ENCODE data around the gene NCOA3.
"Not testable (repeated sequence)": the region's sequence is repeated elsewhere in the genome, so short reads cannot be mapped to it uniquely, and the experiment has no call there.

Gene NCOA3

DNA sequence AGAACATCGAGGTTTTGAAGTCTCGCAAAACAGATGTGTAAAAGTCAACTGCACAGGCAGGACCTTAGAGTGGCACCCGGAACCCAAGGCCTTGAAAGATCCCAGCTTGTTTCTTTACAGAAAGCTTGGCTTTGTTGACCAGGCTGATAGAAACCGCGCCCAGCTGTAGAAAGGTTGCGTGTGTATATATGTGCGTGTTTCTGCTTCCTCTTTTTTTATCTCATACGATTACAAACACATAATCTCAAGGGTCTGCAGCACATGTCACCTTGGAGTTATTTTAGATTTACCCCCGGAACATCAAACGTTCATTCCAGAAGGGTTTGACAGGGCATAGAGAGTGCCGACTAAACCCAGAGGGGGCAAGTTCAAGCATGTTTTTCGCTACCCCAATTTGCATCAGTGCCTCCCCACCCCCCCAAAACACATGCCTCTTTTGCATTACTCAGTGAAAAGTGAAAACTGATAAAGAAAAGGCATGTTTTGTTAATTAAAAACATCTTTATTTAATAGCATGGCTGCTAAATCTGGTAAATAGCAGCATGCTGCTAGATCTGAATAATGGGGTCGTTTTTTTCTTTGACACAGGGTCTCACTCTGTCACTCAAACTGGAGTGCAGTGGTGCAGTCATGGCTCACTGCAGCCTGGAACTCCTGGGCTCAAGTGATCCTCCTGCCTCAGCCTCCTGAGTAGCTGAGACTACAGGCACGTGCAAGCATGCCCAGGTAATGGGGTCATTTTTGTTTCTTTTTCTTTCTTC lies 33.2 kb upstream of the NCOA3 start:
- no peak for DNase-seq (ENCODE audit: low read depth)

DNA sequence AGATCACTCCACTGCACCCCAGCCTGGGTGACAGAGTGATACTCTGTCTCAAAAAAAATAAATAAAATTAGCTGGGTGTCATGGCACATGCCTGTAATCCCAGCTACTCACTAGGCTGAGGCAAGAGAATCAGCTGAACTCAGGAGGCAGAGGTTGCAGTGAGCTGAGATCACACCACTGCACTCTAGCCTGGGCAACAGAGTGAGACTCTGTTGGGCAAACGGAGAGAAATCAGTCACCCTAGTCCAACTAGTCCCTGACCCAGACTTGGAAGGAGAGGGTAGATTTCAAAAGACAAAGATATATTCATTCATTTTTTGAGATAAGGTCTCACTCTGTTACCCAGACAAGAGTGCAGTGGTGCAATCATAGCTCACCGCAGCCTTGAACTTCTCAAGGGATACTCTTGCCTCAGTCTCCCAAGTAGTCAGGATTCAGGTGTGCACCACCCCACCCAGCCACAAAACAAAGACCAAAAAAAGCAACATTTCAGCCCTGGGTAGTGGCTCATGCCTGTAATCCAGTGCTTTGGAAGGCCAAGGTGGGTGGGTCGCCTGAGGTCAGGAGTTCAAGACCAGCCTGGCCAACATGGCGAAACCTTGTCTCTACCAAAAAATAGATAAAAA lies 26.2 kb upstream of the NCOA3 start:
- no peak for DNase-seq (ENCODE audit: low read depth)

DNA sequence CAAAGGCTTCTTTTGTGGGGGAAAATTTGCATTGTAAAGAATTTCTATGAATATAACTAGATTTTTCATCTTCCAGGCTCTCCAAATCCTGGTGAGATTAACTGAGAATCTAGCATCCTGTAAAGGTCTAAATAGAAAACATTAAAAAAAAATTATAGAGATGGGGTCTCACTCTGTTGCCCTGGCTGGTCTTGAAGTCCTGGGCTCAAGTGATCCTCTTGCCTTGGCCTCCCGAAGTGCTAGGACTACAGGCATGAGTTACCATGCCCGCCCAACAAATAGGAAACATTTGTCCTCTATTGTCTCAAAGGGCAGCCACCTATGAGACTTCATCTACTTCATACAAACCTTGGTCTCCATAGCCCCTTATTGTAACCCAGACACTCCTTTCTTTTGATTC lies 25.2 kb upstream of the NCOA3 start:
- DNase-seq (ENCODE audit: low read depth), result no peak

DNA sequence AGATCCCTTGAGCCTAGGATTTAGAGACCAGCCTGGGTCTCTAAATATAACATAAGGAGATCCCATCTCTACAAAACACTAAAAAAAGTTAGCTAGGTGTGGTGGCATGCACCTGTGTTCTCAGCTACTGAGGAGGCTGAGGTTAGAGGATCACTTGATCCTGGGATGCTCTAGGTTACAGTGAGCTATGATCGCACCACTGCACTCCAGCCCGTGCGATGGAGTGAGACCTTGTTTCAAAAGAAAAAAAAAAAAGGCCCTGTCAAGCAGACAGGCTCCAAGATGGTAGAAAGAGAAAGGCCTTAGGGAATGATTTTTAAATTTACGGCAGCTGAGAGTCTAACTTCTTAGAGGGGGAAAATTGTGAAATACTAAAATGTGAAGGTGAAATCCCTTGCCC lies 22.6 kb upstream of the NCOA3 start:
- DNase-seq (ENCODE audit: low read depth), result no peak

DNA sequence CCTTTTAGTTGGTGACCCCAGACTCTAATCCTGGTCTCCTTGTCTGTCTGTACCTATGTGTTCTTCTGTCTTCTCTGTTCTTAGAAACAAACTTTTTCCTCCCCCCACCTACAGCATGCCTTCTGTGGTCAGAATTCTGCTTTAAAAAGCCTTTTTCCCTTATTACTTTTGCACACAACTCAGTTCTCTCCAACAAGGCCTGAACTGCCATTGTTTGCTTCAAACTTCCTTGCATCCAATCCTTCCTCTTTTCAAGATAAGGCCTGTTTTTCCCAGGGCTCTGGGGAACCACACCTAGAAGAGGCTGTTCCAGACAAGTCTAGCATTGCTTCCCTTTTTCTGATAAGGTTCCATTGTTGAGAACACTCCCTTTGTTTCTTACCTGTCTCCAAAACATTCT lies 22.2 kb upstream of the NCOA3 start:
- no peak for DNase-seq (ENCODE audit: low read depth)

DNA sequence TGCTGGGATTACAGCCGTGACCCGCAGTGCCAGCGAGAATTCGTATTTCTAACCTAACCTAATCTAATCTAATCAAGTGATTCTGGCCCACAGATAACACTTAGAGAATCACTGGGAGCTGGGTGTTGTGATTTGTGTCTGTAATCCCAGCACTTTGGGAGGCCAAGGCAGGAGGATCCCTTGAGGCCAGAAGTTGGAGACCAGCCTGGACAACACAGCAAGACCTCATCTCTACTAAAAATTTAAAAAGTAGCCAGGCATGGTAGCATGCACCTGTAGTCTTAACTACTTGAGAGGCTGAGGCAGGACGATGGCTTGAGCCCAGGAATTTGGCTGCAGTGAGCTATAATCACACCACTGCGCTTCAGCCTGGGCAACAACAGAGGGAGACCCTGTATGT lies 21.4 kb upstream of the NCOA3 start:
- DNase-seq (ENCODE audit: low read depth), result no peak

DNA sequence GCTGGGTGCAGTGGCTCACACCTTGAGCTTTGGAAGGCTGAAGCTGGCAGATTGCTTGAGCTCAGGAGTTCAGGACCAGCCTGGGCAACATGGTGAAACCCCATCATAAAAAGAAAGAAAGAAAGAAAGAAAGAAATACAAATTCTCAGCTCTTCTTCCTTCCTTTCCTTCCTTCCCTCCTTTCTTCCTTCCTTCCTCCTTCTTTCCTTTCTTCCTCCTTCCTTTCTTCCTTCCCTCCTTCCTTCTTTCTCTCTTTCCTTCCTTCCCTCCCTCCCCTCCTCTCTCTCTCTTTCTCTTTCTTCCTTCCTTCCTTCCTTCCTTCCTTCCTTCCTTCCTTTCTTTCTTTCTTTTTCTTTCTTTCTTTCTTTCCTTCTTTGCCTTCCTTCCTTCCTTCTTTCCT lies 21.0 kb upstream of the NCOA3 start:
- no peak for DNase-seq (ENCODE audit: low read depth)

DNA sequence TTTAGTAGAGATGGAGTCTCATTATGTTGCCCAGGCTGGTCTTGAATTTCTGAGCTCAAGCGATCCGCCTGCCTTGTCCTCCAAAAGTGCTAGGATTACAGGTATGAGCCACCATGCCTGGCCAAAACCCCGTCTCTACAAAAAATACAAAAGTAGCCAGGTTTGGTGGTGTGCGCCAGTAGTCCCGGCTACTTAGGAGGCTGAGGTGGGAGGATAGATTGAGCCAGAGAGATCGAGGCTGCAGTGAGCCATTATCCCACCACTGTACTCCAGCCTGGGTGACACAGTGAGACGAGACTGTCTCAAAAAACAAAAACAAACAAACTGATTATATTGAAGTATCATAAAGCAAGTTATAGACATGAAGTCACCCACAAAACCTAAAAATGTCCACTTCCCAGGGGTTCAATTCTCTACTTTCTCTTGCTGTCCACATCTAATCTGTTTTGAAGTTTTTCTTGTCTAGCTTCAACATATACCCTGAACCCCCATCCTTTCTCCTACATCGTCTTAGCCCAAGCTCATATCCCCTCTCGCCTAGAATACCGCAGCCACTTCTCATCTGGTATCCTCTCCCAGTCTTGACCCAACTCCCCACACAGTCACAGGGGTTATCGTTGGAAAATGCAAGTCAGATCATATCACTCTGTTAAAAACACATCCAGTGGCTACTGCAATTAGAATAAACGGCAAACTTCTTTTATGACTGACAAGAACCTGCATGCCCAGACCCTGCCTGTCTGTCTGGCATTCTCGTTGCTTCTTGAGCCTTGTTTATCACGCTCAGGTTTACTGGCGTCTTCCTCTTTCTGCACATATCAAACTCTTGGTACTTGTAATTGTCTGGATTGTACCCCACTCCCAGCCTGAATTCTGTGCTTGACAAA lies 20.1 kb upstream of the NCOA3 start:
- DNase-seq (ENCODE audit: low read depth), result no peak

DNA sequence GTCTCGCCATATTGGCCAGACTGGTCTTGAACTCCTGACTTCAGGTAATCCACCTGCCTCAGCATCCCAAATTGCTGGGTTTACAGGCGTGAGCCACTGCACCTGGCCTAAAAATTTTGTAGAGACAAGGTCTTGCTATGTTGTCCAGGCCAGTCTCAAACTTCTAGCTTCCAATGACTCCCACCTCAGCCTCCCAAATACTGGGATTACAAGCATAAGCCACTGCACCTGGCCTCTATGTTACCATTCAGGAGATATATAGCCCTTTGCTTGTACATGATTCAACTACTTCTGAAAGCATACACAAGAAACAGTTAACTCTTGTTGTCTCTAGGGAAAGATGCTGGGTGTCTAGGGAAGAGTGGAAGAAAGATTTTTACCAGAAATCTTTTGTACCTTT lies 19.0 kb upstream of the NCOA3 start:
- DNase-seq (ENCODE audit: low read depth), result no peak

DNA sequence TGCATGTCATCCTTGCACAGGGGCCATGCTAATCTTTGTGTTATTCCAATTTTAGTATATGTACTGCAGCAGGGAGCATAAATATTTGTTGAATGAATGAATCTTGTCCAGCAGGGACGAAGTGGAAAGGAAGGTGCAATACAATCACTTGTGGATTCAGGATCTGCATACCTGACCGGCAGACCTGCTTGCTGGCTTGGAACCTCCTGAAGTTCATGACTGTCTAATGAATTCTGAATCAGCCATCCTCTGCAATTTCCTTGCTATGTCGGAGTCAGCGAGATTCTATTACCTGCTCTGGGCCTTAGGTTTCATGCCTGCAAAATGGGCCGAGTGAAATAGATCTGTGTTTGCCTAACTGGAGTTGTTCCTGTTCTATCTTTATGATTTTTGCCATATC lies 17.4 kb upstream of the NCOA3 start:
- no peak for DNase-seq (ENCODE audit: low read depth)

DNA sequence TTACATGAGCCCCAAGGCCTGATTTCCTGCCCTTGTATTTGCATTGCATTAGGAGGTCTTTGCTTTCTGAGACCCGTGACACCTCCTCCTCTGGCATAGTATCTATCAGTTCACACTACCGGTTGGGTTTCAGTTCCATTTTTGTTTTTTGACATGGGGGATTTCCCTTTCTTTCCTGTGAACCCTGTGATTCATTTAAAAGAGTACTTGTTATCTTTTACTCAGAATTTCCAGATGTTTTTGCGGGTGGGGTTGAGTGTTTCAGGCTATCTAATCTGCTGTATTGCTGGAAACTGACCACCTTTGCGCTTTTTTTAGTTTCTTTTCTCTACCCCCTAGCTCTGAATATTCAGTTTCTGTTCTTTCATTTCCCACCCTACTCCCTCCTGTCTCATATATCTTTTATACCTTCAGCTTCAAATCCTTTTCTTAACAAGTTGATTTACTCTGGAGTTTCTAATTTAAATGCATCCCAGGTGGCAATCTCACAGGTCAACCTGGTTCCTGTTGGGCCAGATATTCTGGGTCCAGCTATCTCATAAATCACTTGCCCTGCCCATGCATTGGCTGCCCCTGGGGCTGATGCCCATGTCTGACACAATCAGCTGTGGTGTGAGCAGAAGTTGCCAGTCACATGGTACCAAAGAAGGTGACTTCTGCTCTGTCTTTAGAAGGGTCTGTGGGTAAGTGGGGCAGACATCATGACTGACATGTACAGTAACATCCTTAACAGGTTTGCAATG lies 14.3 kb upstream of the NCOA3 start:
- peak; percentile 58 for DNase-seq (ENCODE audit: low read depth)

DNA sequence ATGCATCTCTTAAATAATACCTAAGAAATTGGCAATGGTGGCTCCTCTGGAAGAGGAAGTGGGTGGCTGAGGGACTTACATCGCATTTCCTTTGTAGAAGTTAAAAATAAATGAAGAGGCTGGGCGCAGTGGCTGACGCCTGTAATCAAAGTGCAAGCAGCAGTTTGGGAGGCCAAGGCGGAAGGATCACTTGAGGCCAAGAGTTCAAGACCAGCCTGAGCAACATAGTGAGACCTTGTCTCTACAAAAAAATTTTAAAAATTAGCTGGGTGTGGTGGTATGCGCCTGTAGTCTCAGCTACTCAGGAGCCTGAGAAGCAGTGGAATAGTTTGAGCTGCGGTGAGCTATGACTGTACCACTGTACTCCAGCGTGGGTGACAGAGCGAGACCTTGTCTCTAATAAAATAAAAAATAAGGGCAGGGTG lies 12.2 kb upstream of the NCOA3 start:
- no peak for DNase-seq (ENCODE audit: low read depth)

DNA sequence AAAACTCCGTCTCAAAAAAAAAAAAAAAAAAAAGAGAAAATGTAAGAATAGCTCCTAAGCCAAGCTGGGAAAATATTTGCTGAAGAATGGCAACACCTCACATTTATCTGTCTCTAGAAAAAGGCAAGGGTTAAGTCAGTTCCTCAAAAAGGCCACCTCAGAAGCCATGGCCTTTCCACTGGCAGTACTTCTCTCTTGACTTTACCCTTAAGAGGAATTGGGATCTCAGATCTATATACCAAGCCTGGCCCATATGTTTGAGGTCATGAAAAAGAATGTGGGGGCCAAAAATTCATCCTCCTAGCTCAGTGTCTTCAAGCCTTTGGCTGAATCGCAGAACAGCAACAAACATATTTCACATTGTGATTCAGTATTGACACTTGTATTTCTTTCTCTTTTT lies 10.9 kb upstream of the NCOA3 start:
- DNase-seq (ENCODE audit: low read depth), result no peak

DNA sequence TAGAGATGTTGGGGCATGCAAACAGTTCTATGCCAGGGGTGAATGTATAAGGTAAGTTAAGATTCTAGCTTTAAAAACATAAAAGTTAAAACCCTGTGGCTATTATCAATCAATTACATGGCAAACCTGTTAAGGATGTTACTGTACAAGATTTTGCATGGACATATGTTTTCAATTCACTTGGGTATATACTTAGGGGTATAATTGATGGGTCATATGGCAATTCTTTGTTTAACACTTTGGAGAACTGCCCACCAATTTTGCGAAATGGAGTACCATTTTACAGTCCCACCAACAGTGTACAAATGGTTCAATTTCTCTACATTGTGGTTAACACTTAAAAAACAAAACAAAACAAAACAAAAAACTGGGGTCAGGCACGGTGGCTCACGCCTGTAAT lies 9.4 kb upstream of the NCOA3 start:
- no peak for DNase-seq (ENCODE audit: low read depth)

DNA sequence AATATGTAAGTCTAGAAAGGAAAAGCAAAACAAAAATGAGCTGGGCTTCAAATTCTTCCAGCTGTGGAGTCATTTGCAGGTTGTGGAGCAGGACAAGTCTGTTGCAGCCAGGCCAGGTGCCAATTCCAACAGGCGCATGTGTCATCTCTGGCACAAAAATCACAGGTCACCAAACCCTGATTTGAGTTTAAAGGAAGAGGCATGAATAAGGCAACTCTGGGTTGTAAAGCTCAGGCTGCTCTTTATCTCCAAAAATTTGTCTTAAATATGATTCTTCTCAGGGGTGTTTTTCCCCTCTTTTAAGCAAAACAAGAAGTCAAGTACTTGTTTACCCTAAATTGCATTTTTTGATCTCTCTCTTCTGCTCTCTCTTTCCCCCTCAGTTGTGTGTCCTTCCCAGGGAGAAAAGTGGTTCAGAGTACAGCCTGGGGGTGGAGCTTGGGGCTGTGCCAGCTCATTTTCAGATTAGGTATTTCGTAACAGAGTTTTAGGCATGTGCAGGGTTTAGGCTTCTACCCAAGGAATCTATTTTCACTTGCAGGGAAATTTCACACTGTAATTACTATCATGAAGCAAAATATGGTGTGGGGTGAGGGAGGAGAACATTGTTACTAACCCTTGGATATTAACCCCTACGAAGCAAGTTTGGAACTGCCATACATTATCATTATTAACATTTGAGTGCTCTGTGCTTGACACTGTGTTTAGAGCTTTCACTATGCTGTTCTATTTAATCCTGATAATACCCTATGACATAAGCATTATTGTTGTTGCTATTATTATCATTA lies 8.3 kb upstream of the NCOA3 start:
- DNase-seq (ENCODE audit: low read depth), result peak; percentile 52

DNA sequence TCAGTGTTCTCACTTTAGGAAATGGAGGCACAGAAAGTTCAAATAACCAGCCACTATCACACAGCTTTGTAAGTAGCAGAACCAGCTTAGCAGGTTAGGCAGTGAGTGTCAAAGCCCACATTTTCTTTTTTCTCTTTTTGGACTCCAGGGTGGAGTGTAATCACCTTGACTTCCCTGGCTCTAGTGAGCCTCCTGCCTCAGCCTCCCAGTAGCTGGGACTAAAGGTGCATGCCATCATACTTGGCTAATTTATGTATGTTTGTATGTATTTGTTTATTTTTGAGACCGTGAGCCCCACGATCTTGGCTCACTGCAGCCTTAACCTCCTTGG lies 7.8 kb upstream of the NCOA3 start:
- no peak for DNase-seq (ENCODE audit: low read depth)

DNA sequence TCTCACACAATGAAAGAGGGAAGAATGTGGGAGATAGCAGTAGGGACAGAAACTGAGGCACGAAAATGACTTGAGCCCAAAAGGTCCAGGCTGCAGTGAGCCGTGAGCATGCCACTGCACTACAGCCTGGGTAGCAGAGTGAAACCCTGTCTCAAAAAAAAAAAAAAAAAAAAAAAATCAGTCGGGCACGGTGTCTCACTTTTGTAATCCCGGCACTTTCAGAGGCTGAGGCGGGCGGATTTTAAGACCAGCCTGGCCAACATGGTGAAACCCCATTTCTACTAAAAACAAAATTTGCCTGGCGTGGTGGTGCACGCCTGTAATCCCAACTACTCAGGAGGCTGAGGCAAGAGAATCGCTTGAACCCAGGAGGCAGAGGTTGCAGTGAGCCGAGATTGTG lies 7.1 kb upstream of the NCOA3 start:
- DNase-seq (ENCODE audit: low read depth), result not testable (repeated sequence)

DNA sequence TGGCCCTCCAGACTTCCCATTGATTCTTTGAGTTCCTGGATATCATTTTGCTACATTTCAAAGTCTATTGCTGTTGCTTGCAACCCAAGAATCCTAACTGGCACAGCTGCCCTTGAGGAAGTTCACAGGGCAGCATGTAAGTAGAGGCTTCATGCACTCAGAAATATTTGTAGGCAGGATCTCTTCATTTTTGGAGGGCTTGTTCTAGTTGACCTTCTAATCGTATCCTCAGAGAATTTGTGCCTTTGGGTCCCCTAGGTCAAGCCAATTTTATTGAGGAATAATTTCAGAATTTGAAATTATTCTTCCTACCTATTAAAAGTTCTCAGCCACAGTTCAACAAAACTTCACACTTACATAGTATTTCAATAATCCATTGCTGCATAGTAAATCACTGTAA lies 5.6 kb upstream of the NCOA3 start:
- no peak for DNase-seq (ENCODE audit: low read depth)

DNA sequence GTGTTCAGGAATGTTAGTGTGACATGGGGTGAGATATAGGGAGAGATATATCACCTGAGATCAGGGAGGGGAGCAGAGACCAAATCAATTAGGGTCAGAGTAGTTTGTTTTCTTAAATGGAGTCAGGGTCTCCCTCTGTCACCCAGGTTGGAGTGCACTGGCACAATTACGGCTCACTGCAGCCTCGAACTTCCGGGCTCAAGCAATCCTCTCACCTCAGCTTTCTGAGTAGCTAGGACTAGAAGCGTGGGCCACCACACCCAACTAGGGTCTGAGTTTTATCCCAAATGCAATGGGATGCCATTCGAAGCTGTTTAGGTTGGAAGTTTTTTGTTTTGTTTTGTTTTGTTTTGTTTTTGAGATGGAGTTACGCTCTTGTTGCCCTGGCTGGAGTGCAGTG lies 3.1 kb upstream of the NCOA3 start:
- no peak for DNase-seq (ENCODE audit: low read depth)

DNA sequence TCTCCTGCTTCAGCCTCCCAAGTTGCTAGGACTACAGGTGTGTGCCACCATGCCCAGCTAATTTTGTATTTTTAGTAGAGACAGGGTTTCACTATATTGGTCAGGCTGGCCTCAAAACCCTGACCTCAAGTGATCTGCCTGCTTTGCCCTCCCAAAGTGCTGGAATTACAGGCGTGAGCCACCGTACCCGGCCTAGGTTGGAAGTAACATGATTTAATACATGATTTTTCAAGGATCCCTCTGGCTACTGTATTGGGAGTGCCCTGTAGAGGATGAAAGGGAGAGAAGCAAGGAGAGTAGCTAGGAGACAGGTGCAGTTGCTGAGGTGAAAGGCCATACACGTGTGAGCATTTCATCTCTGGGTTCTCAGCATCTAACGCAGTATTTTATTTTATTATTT lies 2.6 kb upstream of the NCOA3 start:
- no peak for DNase-seq (ENCODE audit: low read depth)

DNA sequence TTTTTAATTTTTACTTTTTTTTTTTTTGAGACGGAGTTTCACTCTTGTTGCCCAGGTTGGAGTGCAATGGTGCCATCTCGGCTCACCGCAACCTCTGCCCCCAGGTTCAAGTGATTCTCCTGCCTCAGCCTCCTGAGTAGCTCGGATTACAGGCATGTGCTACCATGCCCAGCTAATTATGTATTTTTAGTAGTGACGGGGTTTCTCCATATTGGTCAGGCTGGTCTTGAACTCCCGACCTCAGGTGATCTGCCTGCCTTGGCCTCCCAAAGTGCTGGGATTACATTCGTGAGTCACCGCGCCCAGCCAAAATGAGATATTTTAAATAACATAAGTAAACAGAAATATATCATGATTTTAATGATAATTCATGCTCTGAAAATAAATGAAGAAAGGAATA lies 1.6 kb upstream of the NCOA3 start:
- DNase-seq (ENCODE audit: low read depth), result not testable (repeated sequence)

DNA sequence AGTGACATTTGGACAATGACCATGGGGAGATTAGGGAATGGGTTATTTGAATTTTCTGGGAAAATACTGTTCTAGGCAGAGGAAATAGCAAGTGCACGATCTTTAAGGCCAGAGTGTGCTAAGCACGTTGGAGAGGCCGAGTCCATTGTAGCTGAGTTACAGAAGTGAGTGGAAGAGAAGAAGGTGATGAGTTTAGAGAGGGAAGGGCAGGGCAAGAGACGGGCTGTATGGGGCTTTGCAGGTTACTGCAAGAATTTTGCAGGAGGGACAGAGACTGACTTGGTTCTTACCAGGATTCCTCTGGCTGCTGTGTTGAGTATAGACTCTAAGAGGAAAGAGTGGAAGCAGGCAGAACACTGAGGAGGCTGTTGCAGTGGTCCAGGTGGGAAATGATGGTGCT lies 1.1 kb upstream of the NCOA3 start:
- DNase-seq (ENCODE audit: low read depth), result no peak

All from activated T-cell treated with anti-CD3 and anti-CD28 coated beads for 48 hours (primary cell).